WTC11 (cell line): Measurements from ENCODE around the gene COX17. TPM values are rescaled to one million over a fixed set of nuclear protein-coding genes. Genes with fewer than 3 reads are reported as not detected.

Experiments used
- ATAC-seq: fragments of 200-7000 bp; cut with Tn5 transposase; 2 replicates; pipeline ENCODE4 v1.10.0; 2021; ENCODE audit warnings: mild to moderate bottlenecking, moderate library complexity
- CTCF ChIA-PET: fragments of 300-600 bp; sonication (Branson Sonifier 250); formaldehyde crosslinking; loops from one replicate; lab custom pipeline; 2021; ENCODE audit warnings: antibody characterized with exemption; lab: Charles Lee
- POLR2A ChIA-PET: fragments of 350-600 bp; sonication (Branson Sonifier 250); formaldehyde crosslinking; loops from one replicate; lab custom pipeline; 2021; ENCODE audit warnings: antibody characterized with exemption; lab: Charles Lee
- DNase-seq: peaks from one replicate; pipeline ENCODE4 v3.0.0; 2021; ENCODE audit warnings: low spot score
- H3K27ac Mint-ChIP-seq: 2 replicates; pipeline ENCODE4 v1.8.0; 2021; ENCODE audit warnings: mixed read lengths
- H3K27me3 Mint-ChIP-seq: 2 replicates; pipeline ENCODE4 v1.8.0; 2021; ENCODE audit warnings: low read depth, mild to moderate bottlenecking, moderate library complexity, mixed read lengths
- H3K36me3 Mint-ChIP-seq: 2 replicates; pipeline ENCODE4 v1.8.0; 2021; ENCODE audit warnings: mixed read lengths
- H3K4me1 Mint-ChIP-seq: 2 replicates; pipeline ENCODE4 v1.8.0; 2022; ENCODE audit warnings: mixed read lengths
- H3K4me3 Mint-ChIP-seq: 2 replicates; pipeline ENCODE4 v1.8.0; 2021; ENCODE audit warnings: mild to moderate bottlenecking, moderate library complexity, mixed read lengths
- H3K9me3 Mint-ChIP-seq: 2 replicates; pipeline ENCODE4 v1.8.0; 2021; ENCODE audit warnings: mixed read lengths
- ATF3 ChIP-seq: sonication (generic); formaldehyde crosslinking; conservative IDR thresholded peaks from 2 replicates; pipeline ENCODE4 v1.8.1; 2022; ENCODE audit warnings: mild to moderate bottlenecking, missing genetic modification reagents
- CTCF ChIP-seq: fragments of 200-600 bp; IDR thresholded peaks from 2 replicates; pipeline ENCODE4 v1.8.0; 2022; ENCODE audit warnings: antibody characterized with exemption
- E2F5 ChIP-seq: sonication (generic); formaldehyde crosslinking; IDR thresholded peaks from 2 replicates; pipeline ENCODE4 v1.8.1; 2022; ENCODE audit warnings: mild to moderate bottlenecking, moderate library complexity, missing genetic modification reagents
- ERG ChIP-seq: fragments of 250-450 bp; sonication (Bioruptor Pico); IDR thresholded peaks from 2 replicates; pipeline ENCODE4 v1.8.0; 2021; ENCODE audit warnings: mild to moderate bottlenecking
- ESRRA ChIP-seq: sonication (generic); formaldehyde crosslinking; IDR thresholded peaks from 2 replicates; pipeline ENCODE4 v1.8.1; 2022; ENCODE audit warnings: mild to moderate bottlenecking, missing genetic modification reagents, borderline replicate concordance
- FOXP1 ChIP-seq: sonication (generic); formaldehyde crosslinking; IDR thresholded peaks from 2 replicates; pipeline ENCODE4 v1.8.0; 2022; ENCODE audit warnings: missing genetic modification reagents, mild to moderate bottlenecking, moderate library complexity, borderline replicate concordance
- GABPB1 ChIP-seq: sonication (generic); formaldehyde crosslinking; IDR thresholded peaks from 2 replicates; pipeline ENCODE4 v1.8.1; 2023; ENCODE audit warnings: mild to moderate bottlenecking, missing genetic modification reagents
- IRF1 ChIP-seq: sonication (generic); formaldehyde crosslinking; IDR thresholded peaks from 2 replicates; pipeline ENCODE4 v1.8.0; 2023; ENCODE audit warnings: missing genetic modification reagents
- IRF2 ChIP-seq: sonication (generic); formaldehyde crosslinking; IDR thresholded peaks from 2 replicates; pipeline ENCODE4 v1.8.0; 2022; ENCODE audit warnings: low read depth, missing genetic modification reagents, borderline replicate concordance
- NR2C2 ChIP-seq: sonication (generic); formaldehyde crosslinking; IDR thresholded peaks from 2 replicates; pipeline ENCODE4 v1.8.0; 2022; ENCODE audit warnings: mild to moderate bottlenecking, missing genetic modification reagents
- NR3C1 ChIP-seq: sonication (generic); formaldehyde crosslinking; conservative IDR thresholded peaks from 2 replicates; pipeline ENCODE4 v1.8.1; 2023; ENCODE audit warnings: low read depth, mild to moderate bottlenecking, missing genetic modification reagents
- RELA ChIP-seq: sonication (generic); formaldehyde crosslinking; IDR thresholded peaks from 2 replicates; pipeline ENCODE4 v1.8.1; 2022; ENCODE audit warnings: missing genetic modification reagents, mild to moderate bottlenecking, borderline replicate concordance
- ZNF138 ChIP-seq: sonication (generic); formaldehyde crosslinking; conservative IDR thresholded peaks from 2 replicates; pipeline ENCODE4 v1.8.1; 2022; ENCODE audit warnings: mild to moderate bottlenecking, moderate library complexity, missing genetic modification reagents
- ZNF232 ChIP-seq: sonication (generic); formaldehyde crosslinking; IDR thresholded peaks from 2 replicates; pipeline ENCODE4 v1.8.0; 2022; ENCODE audit warnings: mild to moderate bottlenecking, missing genetic modification reagents
- ZNF423 ChIP-seq: fragments of 250-450 bp; sonication (Bioruptor Pico); IDR thresholded peaks from 2 replicates; pipeline ENCODE4 v2.1.2; 2022; ENCODE audit warnings: mild to moderate bottlenecking, moderate library complexity
- ZNF512 ChIP-seq: sonication (generic); formaldehyde crosslinking; IDR thresholded peaks from 2 replicates; pipeline ENCODE4 v1.8.1; 2022; ENCODE audit warnings: missing genetic modification reagents, borderline replicate concordance
- total RNA-seq: library from RNA; stranded (reverse); gene quantifications from 3 replicates; pipeline ENCODE4 v1.2.3, GENCODE V29; 2021

The COX17 gene
- total RNA-seq, 1 experiment from 2014 or later, result 56.0 TPM

- ATAC-seq (no peak), DNase-seq (no peak)
- no peaks in the 10 kb centered on the region for H3K36me3 Mint-ChIP-seq
- POLR2A ChIA-PET, result no interaction called here
- H3K4me3 Mint-ChIP-seq, result no peak overlapping the region
- no peaks in the 10 kb centered on the region for H3K27me3 Mint-ChIP-seq
- no peak overlapping the region for H3K27ac Mint-ChIP-seq
- peaks cover 18% of the 10 kb centered on the region for H3K4me1 Mint-ChIP-seq
- CTCF ChIA-PET, result no interaction called here
- no peaks in the 10 kb centered on the region for H3K9me3 Mint-ChIP-seq
- TF ChIP-seq CTCF (no peak), ESRRA (CRISPR knock-in tag) (no peak), ZNF138 (CRISPR knock-in tag) (no peak), GABPB1 (CRISPR knock-in tag) (no peak)
Measured at GRCh38 chr3:119652306-119653033, 24.7 kb downstream of the COX17 start.

GRCh38 chr3:119649761-119650160 is 27.4 kb downstream of the COX17 start:
- Mint-ChIP-seq H3K4me1 (peaks cover 24% of the 10 kb centered on the region), H3K27ac (no peak overlapping the region), H3K36me3 (no peaks in the 10 kb centered on the region), H3K9me3 (no peaks in the 10 kb centered on the region), H3K4me3 (no peak overlapping the region), H3K27me3 (no peaks in the 10 kb centered on the region)
- TF ChIP-seq NR3C1 (CRISPR knock-in tag) (no peak), IRF2 (CRISPR knock-in tag) (no peak), ATF3 (no peak), E2F5 (CRISPR knock-in tag) (no peak), IRF1 (CRISPR knock-in tag) (no peak), FOXP1 (no peak), ZNF232 (CRISPR knock-in tag) (no peak), ZNF423 (CRISPR knock-in tag) (no peak), ZNF512 (no peak), ERG (CRISPR knock-in tag) (no peak), NR2C2 (CRISPR knock-in tag) (no peak), RELA (CRISPR knock-in tag) (no peak)
- DNase-seq (no peak), ATAC-seq (no peak)
- ChIA-PET POLR2A (no interaction called here), CTCF (no interaction called here)
